GM12892 (cell line): Measurements from ENCODE around the gene ZNF331.

Experiments
- POLR2A ChIP-seq: IDR thresholded peaks from 2 replicates; pipeline ENCODE4 v1.6.1; 2011; ENCODE audit warnings: low read depth, low read length, control low read depth
- POLR2AphosphoS5 ChIP-seq: IDR thresholded peaks from 2 replicates; pipeline ENCODE4 v1.6.1; 2011; ENCODE audit warnings: low read depth, low read length, control low read depth
- TAF1 ChIP-seq: IDR thresholded peaks from 2 replicates; pipeline ENCODE4 v1.6.1; 2011; ENCODE audit warnings: low read depth, mild to moderate bottlenecking, control low read depth, low read length, borderline replicate concordance

DNA sequence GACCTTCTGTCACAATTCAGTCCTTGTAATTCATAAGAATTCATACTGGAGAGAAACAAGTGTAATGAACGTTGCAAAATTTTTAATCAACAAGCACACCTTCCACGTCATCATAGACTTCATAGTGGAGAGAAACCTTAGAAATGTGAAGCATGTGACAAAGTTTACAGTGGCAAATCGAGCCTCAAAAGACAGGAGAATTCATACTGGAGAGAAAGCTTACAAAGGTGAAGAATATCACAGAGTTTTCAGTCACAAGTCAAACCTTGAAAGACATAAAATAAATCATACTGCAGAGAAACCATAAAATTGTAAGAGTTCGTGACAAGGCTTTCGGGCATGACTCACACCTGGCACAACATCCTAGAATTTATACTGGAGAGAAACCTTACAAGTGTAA lies 45.8 kb upstream of the ZNF331 start:
- TF ChIP-seq TAF1 (no peak), POLR2AphosphoS5 (no peak), POLR2A (no peak)
